Left cardiac atrium (tissue), 4 donors: ENCODE results near the gene RNF214. TPM values are rescaled to one million over a fixed set of nuclear protein-coding genes. Genes with fewer than 3 reads are reported as not detected.
A peak's percentile ranks its signal among the peaks of the same experiment; 100 is the strongest.
"Not testable (repeated sequence)": the region's sequence is repeated elsewhere in the genome, so short reads cannot be mapped to it uniquely, and the experiment has no call there.

Experiments used
- ATAC-seq, 2 donors: fragments of 200-7000 bp; cut with Tn5 transposase; one replicate each; pipeline ENCODE4 v1.9.1; 2020; ENCODE audit warnings: mild to moderate bottlenecking in 2 of 2, moderate library complexity in 2 of 2
- DNase-seq: peaks from one replicate; pipeline ENCODE4 v3.0.0-alpha.2; 2020
- intact Hi-C, 2 donors: fragments of 100-400 bp; cut with DNase I; formaldehyde crosslinking; loops; one replicate each; pipeline versions ENCODE4 v1.14.1 to v1.15.1; 2022 to 2023
- total RNA-seq, 2 donors: library from RNA; stranded (reverse); fragmentation: NEBNext Ultra II Directional; extraction: Animal tissue kit (Norgen Biotek cat#: 25700); gene quantifications; one replicate each; pipeline ENCODE4 v1.2.1, GENCODE V29; 2021
- donor health status: DM: no; HTN: yes; CAD: no.
- donor health status: DM: no; HTN: yes; CAD: no; lungs with severe emphysema.
- donor health status: DM: yes; HTN: yes; CAD: no.
- donor health status: Dilated cardiomyopathy.

Gene RNF214
- total RNA-seq, 2 donors from 2014 or later: 20.3 to 21.0 TPM

GRCh38 chr11:117195761-117196160, 36.7 kb upstream of the RNF214 start:
- DNase-seq (no peak), ATAC-seq (no peak)

GRCh38 chr11:117197006-117197405, 35.5 kb upstream of the RNF214 start:
- intact Hi-C loops: no loop called here
- no peak for DNase-seq
- no peak for ATAC-seq

More at GRCh38 chr11:117195761-117196160, 36.7 kb upstream of the RNF214 start:
- intact Hi-C loops: no loop called here

GRCh38 chr11:117197516-117198456, 34.7 kb upstream of the RNF214 start:
- DNase-seq: no peak

GRCh38 chr11:117198613-117199012, 33.9 kb upstream of the RNF214 start:
- no peak for DNase-seq
- peak in 1 of 2 donors; percentile 5 for ATAC-seq
- intact Hi-C loops: no loop called here

More at GRCh38 chr11:117197516-117198456, 34.7 kb upstream of the RNF214 start:
- ATAC-seq: peak; percentile 10 to 46
- intact Hi-C loops: no loop called here

- intact Hi-C loops: no loop called here
- peak; percentile 89 for DNase-seq
- peak; percentile 77 to 79 for ATAC-seq
These were observed 33.2 kb upstream of the RNF214 start, which contains the start of gene TAGLN for GRCh38 chr11:117199053-117199915. Gene TAGLN (plus strand): TSS chr11:117199370. CDS start chr11:117203014, 3,644 bp downstream.

- no peak for DNase-seq
- ATAC-seq: peak in 1 of 2 donors; percentile 1
- intact Hi-C loops: no loop called here
These were observed 32.3 kb upstream of the RNF214 start for GRCh38 chr11:117199916-117200812.

GRCh38 chr11:117200813-117201657, 31.4 kb upstream of the RNF214 start:
- ATAC-seq (no peak), DNase-seq (no peak)
- intact Hi-C loops: no loop called here

GRCh38 chr11:117201658-117202305, 30.7 kb upstream of the RNF214 start:
- ATAC-seq (no peak), DNase-seq (no peak)
- intact Hi-C loops: no loop called here

- intact Hi-C loops: no loop called here
- no peak for DNase-seq
- no peak for ATAC-seq
These were observed 29.9 kb upstream of the RNF214 start for GRCh38 chr11:117202386-117203068.

GRCh38 chr11:117203069-117203407, 29.4 kb upstream of the RNF214 start:
- intact Hi-C loops: no loop called here
- DNase-seq (no peak), ATAC-seq (no peak)

- ATAC-seq (no peak), DNase-seq (no peak)
- intact Hi-C loops: loop anchor here in 1 of 2 donors (5.0 kb wide), 1 partner anchor 72 kb away; no protein-coding TSS in a partner anchor
These were observed 28.0 kb upstream of the RNF214 start for GRCh38 chr11:117204283-117205080.

- intact Hi-C loops: loop anchor here in 1 of 2 donors (5.0 kb wide), 1 partner anchor 73 kb away; no protein-coding TSS in a partner anchor
- DNase-seq: no peak
- ATAC-seq: no peak
These were observed 27.2 kb upstream of the RNF214 start for GRCh38 chr11:117205211-117205818.

GRCh38 chr11:117206111-117206510, 26.4 kb upstream of the RNF214 start:
- intact Hi-C loops: loop anchor here in 1 of 2 donors (5.0 kb wide), 1 partner anchor 74 kb away; no protein-coding TSS in a partner anchor
- peak in 1 of 2 donors; percentile 9 for ATAC-seq
- not testable (repeated sequence) for DNase-seq

- intact Hi-C loops: loop anchor here in 1 of 2 donors (5.0 kb wide), 1 partner anchor 75 kb away; no protein-coding TSS in a partner anchor
- peak; percentile 23 to 52 for ATAC-seq
- not testable (repeated sequence) for DNase-seq
These were observed 25.6 kb upstream of the RNF214 start for GRCh38 chr11:117206859-117207258.

GRCh38 chr11:117207481-117207880, 25.0 kb upstream of the RNF214 start:
- not testable (repeated sequence) for ATAC-seq, DNase-seq
- intact Hi-C loops: loop anchor here in 1 of 2 donors (5.0 kb wide), 1 partner anchor 75 kb away; no protein-coding TSS in a partner anchor
